Esophagus muscularis mucosa (tissue), 4 donors: ENCODE results near the gene SRRM2. TPM values are rescaled to one million over a fixed set of nuclear protein-coding genes. Genes with fewer than 3 reads are reported as not detected.

ENCODE experiments used
- DNase-seq: peaks from one replicate; pipeline ENCODE4 v3.0.0-alpha.2; 2017; ENCODE audit errors: extremely low spot score
- H3K27ac ChIP-seq, 4 donors: fragments of 200-600 bp; sonication (generic); replicated peaks in 1 of 4; 1 replicate in 3 of 4; 2 replicates in 1 of 4; pipeline ENCODE4 v1.5.1; 2016 to 2019; ENCODE audit warnings: mild to moderate bottlenecking in 1 of 4
- H3K27me3 ChIP-seq, 4 donors: fragments of 200-600 bp; sonication (generic); one replicate each; pipeline versions ENCODE4 v1.5.1 to v1.6.0; 2016 to 2019
- H3K36me3 ChIP-seq, 4 donors: fragments of 200-600 bp; sonication (generic); one replicate each; pipeline ENCODE4 v1.5.1; 2016 to 2019
- H3K4me1 ChIP-seq, 4 donors: fragments of 200-600 bp; sonication (generic); one replicate each; pipeline ENCODE4 v1.5.1; 2016 to 2019
- H3K4me3 ChIP-seq, 4 donors: fragments of 200-600 bp; sonication (generic); 1 replicate in 2 of 4; 2 replicates in 2 of 4; pipeline ENCODE4 v1.5.1; 2016 to 2019; ENCODE audit warnings: mild to moderate bottlenecking in 4 of 4, moderate library complexity in 1 of 4
- H3K9me3 ChIP-seq, 4 donors: fragments of 200-600 bp; sonication (generic); 1 replicate in 3 of 4; 2 replicates in 1 of 4; pipeline ENCODE4 v1.5.1; 2016 to 2019
- EP300 ChIP-seq: sonication (generic); formaldehyde crosslinking; IDR thresholded peaks from one replicate; pipeline ENCODE4 v1.6.1; 2017; ENCODE audit warnings: antibody characterized with exemption
- POLR2A ChIP-seq: fragments of 450-650 bp; IDR thresholded peaks from one replicate; pipeline ENCODE4 v1.6.1; 2017; ENCODE audit warnings: antibody characterized with exemption, moderate library complexity, mild to moderate bottlenecking, low read depth
- POLR2AphosphoS5 ChIP-seq, 2 donors: sonication (generic); formaldehyde crosslinking; IDR thresholded peaks; one replicate each; pipeline ENCODE4 v1.6.1; 2017; ENCODE audit warnings: antibody characterized with exemption in 2 of 2
- WGBS: methylation state at CpG from one replicate; pipeline ENCODE4 v1.1.5; 2018; 5-methylcytosine and 5-hydroxymethylcytosine counted together
- intact Hi-C: fragments of 100-400 bp; cut with DNase I; formaldehyde crosslinking; loops from one replicate; pipeline ENCODE4 v1.15.1; 2023
- total RNA-seq, 4 donors: library from RNA; depleted of rRNA; stranded (reverse); fragments of >200 nt; gene quantifications; one replicate each; pipeline versions ENCODE4 v1.1.0 to v1.2.1, GENCODE V29; 2016
- TF ChIP-seq, protein P1 (sequence below), 3 experiments: fragments of 200-600 bp in 2 of 3; fragments of 450-650 bp in 1 of 3; sonication (generic) in 2 of 3; IDR thresholded peaks; one replicate each; pipeline ENCODE4 v1.5.1; 2017 to 2019; ENCODE audit warnings: antibody characterized with exemption in 3 of 3, mild to moderate bottlenecking in 2 of 3, moderate library complexity in 1 of 3

SRRM2 gene
- total RNA-seq, 4 donors from 2014 or later = 126 to 325 (median 234) TPM

DNA sequence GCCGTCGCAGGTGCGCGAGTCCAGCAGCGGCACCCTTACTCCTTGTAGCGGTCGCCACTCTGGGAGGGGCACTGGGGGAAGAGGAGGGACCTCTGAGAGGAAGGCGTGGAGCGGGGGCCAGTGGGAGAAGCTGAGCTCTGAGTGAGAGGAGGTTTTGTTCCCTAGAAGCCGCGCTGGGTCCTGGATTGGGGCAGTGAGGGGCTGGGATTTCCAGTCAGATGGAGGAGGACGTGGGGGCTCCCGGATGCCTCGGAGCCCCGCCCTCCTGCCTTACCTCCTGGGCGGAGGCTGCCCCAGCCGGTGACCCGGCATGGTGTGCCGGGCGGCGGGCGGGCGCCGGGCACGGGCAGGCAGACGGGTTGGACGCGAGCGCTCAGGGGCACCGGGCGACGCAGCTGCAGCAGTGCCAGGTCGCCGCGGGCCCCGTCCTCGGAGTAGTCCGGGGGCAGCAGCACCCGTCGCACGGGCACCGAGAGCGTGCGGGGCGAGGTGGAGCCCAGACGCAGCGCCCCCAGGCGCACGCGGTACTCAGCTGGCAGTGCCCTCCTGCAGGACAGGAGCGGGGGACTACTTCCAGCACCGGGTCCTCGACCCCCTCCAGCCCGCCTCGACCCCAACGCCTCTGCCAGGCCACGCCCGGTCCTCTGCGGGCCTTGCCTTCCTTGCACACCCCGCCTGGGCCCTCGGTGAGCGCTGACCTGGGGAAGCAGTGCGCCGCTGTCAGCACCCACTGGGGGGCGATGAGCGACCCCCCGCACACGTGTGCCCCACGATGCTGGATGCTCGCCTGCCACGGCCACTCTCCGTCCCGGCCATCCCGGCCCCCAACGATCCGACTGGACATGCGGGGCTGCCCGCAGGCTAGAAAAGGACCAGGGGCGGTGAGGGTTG is 32.9 kb downstream of the SRRM2 start:
- Histone ChIP-seq H3K36me3 (no peaks in the 10 kb centered on the region), H3K27ac (no peak overlapping the region), H3K27me3 (peaks cover 0 to 64% (median 29%) of the 10 kb centered on the region in 4 donors), H3K9me3 (no peaks in the 10 kb centered on the region), H3K4me1 (peaks cover 6 to 14% (median 12%) of the 10 kb centered on the region in 4 donors), H3K4me3 (peak overlapping the region; percentile 39 to 53 (median 42))
- no peak for DNase-seq
- intact Hi-C loops = no loop called here
- 44% methylated on average over 14 of the region's 79 CpGs for WGBS
- TF ChIP-seq, protein P1, sequence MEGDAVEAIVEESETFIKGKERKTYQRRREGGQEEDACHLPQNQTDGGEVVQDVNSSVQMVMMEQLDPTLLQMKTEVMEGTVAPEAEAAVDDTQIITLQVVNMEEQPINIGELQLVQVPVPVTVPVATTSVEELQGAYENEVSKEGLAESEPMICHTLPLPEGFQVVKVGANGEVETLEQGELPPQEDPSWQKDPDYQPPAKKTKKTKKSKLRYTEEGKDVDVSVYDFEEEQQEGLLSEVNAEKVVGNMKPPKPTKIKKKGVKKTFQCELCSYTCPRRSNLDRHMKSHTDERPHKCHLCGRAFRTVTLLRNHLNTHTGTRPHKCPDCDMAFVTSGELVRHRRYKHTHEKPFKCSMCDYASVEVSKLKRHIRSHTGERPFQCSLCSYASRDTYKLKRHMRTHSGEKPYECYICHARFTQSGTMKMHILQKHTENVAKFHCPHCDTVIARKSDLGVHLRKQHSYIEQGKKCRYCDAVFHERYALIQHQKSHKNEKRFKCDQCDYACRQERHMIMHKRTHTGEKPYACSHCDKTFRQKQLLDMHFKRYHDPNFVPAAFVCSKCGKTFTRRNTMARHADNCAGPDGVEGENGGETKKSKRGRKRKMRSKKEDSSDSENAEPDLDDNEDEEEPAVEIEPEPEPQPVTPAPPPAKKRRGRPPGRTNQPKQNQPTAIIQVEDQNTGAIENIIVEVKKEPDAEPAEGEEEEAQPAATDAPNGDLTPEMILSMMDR (IDR thresholded peaks at IDR 0.05) = no peak
- TF ChIP-seq POLR2A (no peak), POLR2AphosphoS5 (IDR thresholded peaks at IDR 0.05) (no peak), EP300 (no peak)

DNA sequence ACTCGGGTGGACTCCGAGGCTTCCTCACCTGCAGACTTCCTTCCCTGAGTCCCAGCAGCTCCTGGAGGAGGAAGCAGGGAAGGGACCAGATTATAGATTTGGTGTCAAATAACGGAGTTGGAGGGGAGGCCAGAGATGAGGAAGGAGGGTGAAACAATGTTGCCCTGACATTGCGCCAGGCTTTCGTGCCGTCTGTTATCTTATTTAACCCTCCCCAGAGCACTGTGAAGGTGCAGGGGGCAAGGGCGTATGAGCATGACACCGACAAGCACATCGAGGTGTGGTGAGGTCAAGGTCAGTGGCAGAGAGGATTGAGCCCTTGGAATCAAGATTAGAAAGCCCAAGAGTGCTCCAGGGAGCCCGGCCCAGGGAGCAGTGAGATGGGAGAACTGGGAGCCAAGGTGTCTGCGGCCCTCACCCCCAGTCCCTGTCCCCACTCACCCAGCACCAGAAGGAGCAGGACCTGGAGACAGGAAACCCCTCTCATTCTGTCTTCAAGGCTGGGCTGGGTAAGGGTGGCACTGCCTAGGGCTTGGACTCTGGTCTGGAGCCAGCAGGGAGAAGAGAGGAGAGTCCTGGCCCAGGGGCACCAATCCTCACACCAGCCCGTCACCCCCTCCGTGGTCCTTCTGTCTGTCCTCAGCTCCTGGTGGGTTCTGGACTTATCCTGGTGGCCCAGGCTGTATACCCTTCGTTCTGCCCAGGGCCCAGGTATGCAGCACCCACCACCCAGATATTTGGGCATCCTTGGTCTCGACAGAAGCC is 33.8 kb downstream of the SRRM2 start:
- Histone ChIP-seq H3K36me3 (no peaks in the 10 kb centered on the region), H3K4me1 (peaks cover 6 to 14% (median 12%) of the 10 kb centered on the region in 4 donors), H3K9me3 (no peaks in the 10 kb centered on the region), H3K27me3 (peaks cover 0 to 73% (median 31%) of the 10 kb centered on the region in 4 donors), H3K27ac (no peak overlapping the region), H3K4me3 (no peak overlapping the region)
- intact Hi-C loops = no loop called here
- 67% methylated on average over 15 of the region's 15 CpGs for WGBS
- TF ChIP-seq POLR2A (no peak), EP300 (no peak), POLR2AphosphoS5 (IDR thresholded peaks at IDR 0.05) (no peak)
- TF ChIP-seq, protein P1 (IDR thresholded peaks at IDR 0.05) = no peak
- DNase-seq = no peak

DNA sequence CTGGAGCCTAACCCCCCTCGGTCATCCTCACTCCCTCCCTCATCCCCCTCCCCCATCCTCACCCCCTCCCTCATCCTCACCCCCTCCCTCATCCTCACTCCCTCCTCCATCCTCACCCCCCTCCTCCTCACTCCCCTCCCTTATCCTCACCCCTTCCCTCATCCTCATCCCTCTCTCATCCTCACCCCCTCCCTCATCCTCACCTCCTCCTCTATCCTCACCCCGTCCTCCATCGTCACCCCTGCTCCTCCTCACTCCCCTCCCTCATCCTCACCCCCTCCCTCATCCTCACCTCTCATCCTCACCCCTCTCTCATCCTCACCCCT is 34.4 kb downstream of the SRRM2 start:
- Histone ChIP-seq H3K4me1 (peaks cover 6 to 14% (median 12%) of the 10 kb centered on the region in 4 donors), H3K27me3 (peaks cover 0 to 78% (median 31%) of the 10 kb centered on the region in 4 donors), H3K9me3 (no peaks in the 10 kb centered on the region), H3K4me3 (no peak overlapping the region), H3K36me3 (no peaks in the 10 kb centered on the region), H3K27ac (no peak overlapping the region)
- TF ChIP-seq POLR2AphosphoS5 (IDR thresholded peaks at IDR 0.05) (no peak), EP300 (no peak), POLR2A (no peak)
- TF ChIP-seq, protein P1 (IDR thresholded peaks at IDR 0.05) = no peak
- WGBS = 42% methylated on average over 3 of the region's 3 CpGs
- DNase-seq = no peak
- intact Hi-C loops = no loop called here

DNA sequence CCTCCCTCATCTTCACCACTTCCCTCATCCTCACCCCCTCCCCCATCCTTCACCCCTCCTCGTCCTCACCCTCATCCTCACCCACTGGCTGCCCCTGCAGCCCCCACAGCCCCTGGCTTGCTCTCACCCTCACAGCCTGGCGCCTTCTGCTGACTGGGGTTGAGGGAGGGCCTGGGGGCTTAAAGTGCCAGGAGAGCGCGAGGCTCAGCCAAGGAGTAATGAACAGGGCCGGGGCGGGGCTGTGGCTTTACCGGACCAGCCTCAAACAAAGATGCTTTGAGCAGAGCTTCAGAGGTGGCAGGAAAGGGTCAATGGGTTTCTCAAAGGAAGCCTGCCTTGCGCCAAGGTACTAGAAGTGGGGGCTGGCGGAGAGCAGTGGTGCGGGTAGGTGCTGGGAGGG is 35.0 kb downstream of the SRRM2 start, which contains the start of gene PRSS33:
TSS of gene PRSS33 (minus strand) at position 155 of the 400 bp plus-strand sequence. CDS start 1,013 bp downstream, outside the sequence.
- no peaks in the 10 kb centered on the region for H3K9me3 ChIP-seq
- no peak within 1 kb of the TSS for H3K4me3 ChIP-seq
- no peak for TF ChIP-seq EP300
- no peak for TF ChIP-seq POLR2AphosphoS5 (IDR thresholded peaks at IDR 0.05)
- TF ChIP-seq, protein P1 (IDR thresholded peaks at IDR 0.05) = no peak
- TF ChIP-seq POLR2A = no peak
- H3K4me1 ChIP-seq = peaks cover 6 to 14% (median 12%) of the 10 kb centered on the region in 4 donors
- peaks cover 0 to 84% (median 31%) of the 10 kb centered on the region in 4 donors for H3K27me3 ChIP-seq
- intact Hi-C loops = no loop called here
- WGBS = 43% methylated on average over 10 of the region's 10 CpGs
- DNase-seq = no peak
- H3K27ac ChIP-seq = no peak within 1 kb of the TSS
- no peaks in the 10 kb centered on the region for H3K36me3 ChIP-seq
